ENCODE measurements around the gene CAMSAP1.

DNA sequence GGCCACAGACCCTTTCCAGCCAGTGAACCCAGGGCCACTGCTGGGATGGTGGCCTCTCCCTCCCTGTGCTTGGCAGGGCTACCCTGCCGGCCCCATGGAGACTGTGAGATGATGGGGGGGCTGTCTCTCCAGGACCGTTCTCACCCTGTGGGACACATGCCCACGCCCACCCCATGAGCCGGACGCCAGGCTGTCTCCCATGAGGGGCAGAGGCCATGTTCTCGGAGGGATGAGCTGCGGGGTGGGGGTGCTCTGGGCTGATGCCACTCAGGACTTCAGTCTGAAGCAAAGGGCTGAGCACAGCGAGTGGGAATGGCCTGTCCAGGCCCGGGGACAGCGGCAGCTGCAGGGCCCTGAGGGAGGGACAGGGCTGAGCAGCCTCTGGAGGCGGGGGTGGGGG lies 116.5 kb downstream of the CAMSAP1 start:
- TF ChIP-seq SUZ12 (IDR thresholded peaks at IDR 0.05; ENCODE audit: extremely low read depth, insufficient read depth, insufficient read length) (no peak), ZNF274 (IDR thresholded peaks at IDR 0.05; ENCODE audit: low read depth, low read length) (no peak)
